Astrocyte (in vitro differentiated cells and primary cell): ENCODE results near the gene RAB38. TPM values are rescaled to one million over a fixed set of nuclear protein-coding genes. Genes with fewer than 3 reads are reported as not detected.

Source experiments
- DNase-seq: peaks from one replicate; pipeline ENCODE4 v3.0.0-alpha.2; 2010; ENCODE audit warnings: low read depth
- FAIRE-seq: peaks from 2 replicates; lab custom pipeline; 2011; peaks lifted over from hg19 to GRCh38; lab: Jason Lieb, UNC
- H2AFZ ChIP-seq: 2 replicates; pipeline ENCODE4 v1.6.0; 2012; ENCODE audit warnings: low read depth, low read length, inconsistent platforms
- H3K27ac ChIP-seq: 2 replicates; pipeline ENCODE4 v1.5.1; 2011; ENCODE audit warnings: low read depth, low read length, inconsistent platforms
- H3K27me3 ChIP-seq: 2 replicates; pipeline ENCODE4 v1.6.0; 2011; ENCODE audit warnings: low read length, inconsistent platforms; ENCODE audit not compliant: insufficient read depth
- H3K36me3 ChIP-seq: 2 replicates; pipeline ENCODE4 v1.5.1; 2011; ENCODE audit warnings: low read length, inconsistent platforms; ENCODE audit not compliant: insufficient read depth
- H3K4me1 ChIP-seq: 2 replicates; pipeline ENCODE4 v1.5.1; 2011; ENCODE audit warnings: low read length, inconsistent platforms; ENCODE audit not compliant: insufficient read depth
- H3K4me2 ChIP-seq: 2 replicates; pipeline ENCODE4 v1.6.0; 2012; ENCODE audit warnings: low read length, inconsistent platforms
- H3K4me3 ChIP-seq: 2 replicates; pipeline ENCODE4 v1.5.1; 2011; ENCODE audit warnings: low read depth, mild to moderate bottlenecking, low read length, inconsistent platforms; ENCODE audit not compliant: insufficient read depth
- H3K79me2 ChIP-seq: 2 replicates; pipeline ENCODE4 v1.6.0; 2012; ENCODE audit warnings: mild to moderate bottlenecking, low read length, inconsistent platforms; ENCODE audit not compliant: insufficient read depth
- H3K9ac ChIP-seq: 2 replicates; pipeline ENCODE4 v1.6.0; 2012; ENCODE audit warnings: mild to moderate bottlenecking, low read length, inconsistent platforms
- H3K9me3 ChIP-seq: 2 replicates; pipeline ENCODE4 v1.5.1; 2012; ENCODE audit warnings: low read depth, mild to moderate bottlenecking, low read length, inconsistent platforms; ENCODE audit not compliant: insufficient read depth
- H4K20me1 ChIP-seq: 2 replicates; pipeline ENCODE4 v1.6.0; 2012; ENCODE audit warnings: low read length, inconsistent platforms; ENCODE audit not compliant: insufficient read depth
- H3K27ac Mint-ChIP-seq: one replicate; pipeline ENCODE4 v1.8.0; 2021; ENCODE audit warnings: mild to moderate bottlenecking, mixed read lengths; ENCODE audit not compliant: unreplicated experiment
- H3K27me3 Mint-ChIP-seq: one replicate; pipeline ENCODE4 v1.8.0; 2021; ENCODE audit warnings: low read depth, mixed read lengths; ENCODE audit not compliant: unreplicated experiment
- H3K36me3 Mint-ChIP-seq: one replicate; pipeline ENCODE4 v1.8.0; 2021; ENCODE audit warnings: low read depth, mixed read lengths; ENCODE audit not compliant: unreplicated experiment
- H3K4me1 Mint-ChIP-seq: one replicate; pipeline ENCODE4 v1.8.0; 2021; ENCODE audit warnings: low read depth, mixed read lengths; ENCODE audit not compliant: unreplicated experiment
- H3K4me3 Mint-ChIP-seq: one replicate; pipeline ENCODE4 v1.8.0; 2021; ENCODE audit warnings: mild to moderate bottlenecking, moderate library complexity, mixed read lengths; ENCODE audit not compliant: unreplicated experiment
- H3K9me3 Mint-ChIP-seq: one replicate; pipeline ENCODE4 v1.8.0; 2021; ENCODE audit warnings: mild to moderate bottlenecking, mixed read lengths; ENCODE audit not compliant: unreplicated experiment
- EZH2 ChIP-seq: IDR thresholded peaks from 2 replicates; pipeline ENCODE4 v1.6.1; 2012; ENCODE audit warnings: mild to moderate bottlenecking, low read length, inconsistent platforms; ENCODE audit not compliant: insufficient read depth
- total RNA-seq: library from RNA; stranded (reverse); gene quantifications from 2 replicates; pipeline ENCODE4 v1.2.1, GENCODE V29; 2021
- TF ChIP-seq, protein P1 (sequence below): IDR thresholded peaks from 2 replicates; pipeline ENCODE4 v1.5.1; 2011; ENCODE audit warnings: low read depth, mild to moderate bottlenecking, inconsistent platforms, low read length, moderate library complexity; ENCODE audit not compliant: insufficient read depth

Gene RAB38
- total RNA-seq, 1 donor from 2014 or later: 3.2 TPM

- no peak overlapping the region for H3K9ac ChIP-seq
These were observed 86.1 kb downstream of the RAB38 start for GRCh38 chr11:88089134-88089533.

GRCh38 chr11:88087337-88087736 lies 87.9 kb downstream of the RAB38 start:
- H3K4me3 Mint-ChIP-seq: no peak overlapping the region
- H3K27me3 ChIP-seq: no peaks in the 10 kb centered on the region
- no peaks in the 10 kb centered on the region for H4K20me1 ChIP-seq

More at GRCh38 chr11:88089134-88089533, 86.1 kb downstream of the RAB38 start:
- no peak for FAIRE-seq
- Histone ChIP-seq H3K27me3 (no peaks in the 10 kb centered on the region), H3K27ac (no peak overlapping the region), H3K36me3 (no peaks in the 10 kb centered on the region), H3K4me1 (no peaks in the 10 kb centered on the region), H3K4me3 (no peak overlapping the region), H2AFZ (no peak overlapping the region), H4K20me1 (no peaks in the 10 kb centered on the region), H3K79me2 (no peaks in the 10 kb centered on the region), H3K4me2 (no peak overlapping the region), H3K9me3 (no peaks in the 10 kb centered on the region)
- no peak overlapping the region for H3K27ac Mint-ChIP-seq
- no peak for TF ChIP-seq EZH2
- TF ChIP-seq, protein P1, sequence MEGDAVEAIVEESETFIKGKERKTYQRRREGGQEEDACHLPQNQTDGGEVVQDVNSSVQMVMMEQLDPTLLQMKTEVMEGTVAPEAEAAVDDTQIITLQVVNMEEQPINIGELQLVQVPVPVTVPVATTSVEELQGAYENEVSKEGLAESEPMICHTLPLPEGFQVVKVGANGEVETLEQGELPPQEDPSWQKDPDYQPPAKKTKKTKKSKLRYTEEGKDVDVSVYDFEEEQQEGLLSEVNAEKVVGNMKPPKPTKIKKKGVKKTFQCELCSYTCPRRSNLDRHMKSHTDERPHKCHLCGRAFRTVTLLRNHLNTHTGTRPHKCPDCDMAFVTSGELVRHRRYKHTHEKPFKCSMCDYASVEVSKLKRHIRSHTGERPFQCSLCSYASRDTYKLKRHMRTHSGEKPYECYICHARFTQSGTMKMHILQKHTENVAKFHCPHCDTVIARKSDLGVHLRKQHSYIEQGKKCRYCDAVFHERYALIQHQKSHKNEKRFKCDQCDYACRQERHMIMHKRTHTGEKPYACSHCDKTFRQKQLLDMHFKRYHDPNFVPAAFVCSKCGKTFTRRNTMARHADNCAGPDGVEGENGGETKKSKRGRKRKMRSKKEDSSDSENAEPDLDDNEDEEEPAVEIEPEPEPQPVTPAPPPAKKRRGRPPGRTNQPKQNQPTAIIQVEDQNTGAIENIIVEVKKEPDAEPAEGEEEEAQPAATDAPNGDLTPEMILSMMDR: no peak
- no peaks in the 10 kb centered on the region for H3K27me3 Mint-ChIP-seq
- no peaks in the 10 kb centered on the region for H3K4me1 Mint-ChIP-seq
- no peak for DNase-seq
- H3K36me3 Mint-ChIP-seq: no peaks in the 10 kb centered on the region
- no peak overlapping the region for H3K4me3 Mint-ChIP-seq
- no peaks in the 10 kb centered on the region for H3K9me3 Mint-ChIP-seq

GRCh38 chr11:88086297-88086696 lies 88.9 kb downstream of the RAB38 start:
- no peak overlapping the region for H3K27ac Mint-ChIP-seq
- H3K4me2 ChIP-seq: no peak overlapping the region
- no peaks in the 10 kb centered on the region for H3K27me3 Mint-ChIP-seq
- H3K36me3 Mint-ChIP-seq: no peaks in the 10 kb centered on the region
- no peaks in the 10 kb centered on the region for H3K9me3 Mint-ChIP-seq
- no peaks in the 10 kb centered on the region for H3K27me3 ChIP-seq
- H3K9ac ChIP-seq: no peak overlapping the region
- H3K79me2 ChIP-seq: no peaks in the 10 kb centered on the region
- FAIRE-seq (no peak), DNase-seq (no peak)
- no peak overlapping the region for H3K4me3 Mint-ChIP-seq
- H3K4me1 Mint-ChIP-seq: no peaks in the 10 kb centered on the region
- no peaks in the 10 kb centered on the region for H3K36me3 ChIP-seq
- H4K20me1 ChIP-seq: no peaks in the 10 kb centered on the region
- no peaks in the 10 kb centered on the region for H3K9me3 ChIP-seq
- no peak overlapping the region for H2AFZ ChIP-seq
- H3K4me3 ChIP-seq: no peak overlapping the region
- H3K27ac ChIP-seq: no peak overlapping the region
- TF ChIP-seq EZH2: no peak
- TF ChIP-seq, protein P1: no peak
- no peaks in the 10 kb centered on the region for H3K4me1 ChIP-seq

More at GRCh38 chr11:88087337-88087736, 87.9 kb downstream of the RAB38 start:
- Histone ChIP-seq H3K9me3 (no peaks in the 10 kb centered on the region), H3K4me2 (no peak overlapping the region), H2AFZ (no peak overlapping the region), H3K27ac (no peak overlapping the region), H3K4me1 (no peaks in the 10 kb centered on the region), H3K9ac (no peak overlapping the region), H3K79me2 (no peaks in the 10 kb centered on the region), H3K36me3 (no peaks in the 10 kb centered on the region), H3K4me3 (no peak overlapping the region)
- no peaks in the 10 kb centered on the region for H3K9me3 Mint-ChIP-seq
- TF ChIP-seq EZH2: no peak
- TF ChIP-seq, protein P1: no peak
- no peaks in the 10 kb centered on the region for H3K4me1 Mint-ChIP-seq
- no peak for DNase-seq
- H3K36me3 Mint-ChIP-seq: no peaks in the 10 kb centered on the region
- H3K27ac Mint-ChIP-seq: no peak overlapping the region
- no peak for FAIRE-seq
- H3K27me3 Mint-ChIP-seq: no peaks in the 10 kb centered on the region
